ENCODE results near the gene TNFRSF1A. TPM values are rescaled to one million over a fixed set of nuclear protein-coding genes. Genes with fewer than 3 reads are reported as not detected.
"Not testable (repeated sequence)": the region's sequence is repeated elsewhere in the genome, so short reads cannot be mapped to it uniquely, and the experiment has no call there.

TNFRSF1A gene
- total and polyA plus RNA-seq, 2 donors = 56.1 to 223 TPM

DNA sequence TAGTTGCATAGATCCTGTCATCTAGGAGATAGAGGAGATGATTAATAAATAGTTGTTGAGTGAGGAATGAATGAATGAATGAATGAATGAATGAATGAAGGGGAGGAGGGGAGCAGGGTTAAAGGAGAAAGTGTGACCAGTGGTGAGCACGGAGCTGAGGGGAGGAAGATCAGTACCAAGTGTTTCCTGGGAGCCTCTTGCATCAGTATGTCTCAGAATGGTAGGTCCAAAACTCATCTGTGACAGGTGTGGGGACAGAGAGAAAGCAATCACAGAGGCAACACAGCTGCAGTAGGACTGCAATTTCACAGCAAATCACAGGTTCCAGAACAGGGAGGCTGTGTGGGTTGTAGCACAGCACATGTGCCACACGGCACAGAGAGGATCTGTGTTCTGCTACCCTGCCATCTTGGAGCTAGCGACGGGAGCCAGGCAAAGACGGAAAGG, 14.5 kb upstream of the TNFRSF1A start:
- no peak for DNase-seq (ENCODE audit: extremely low spot score)
- no peaks in the 10 kb centered on the region for H3K36me3 ChIP-seq (ENCODE audit: insufficient read depth)
- H3K27ac ChIP-seq (ENCODE audit: low read depth) = no peak overlapping the region
- H3K4me3 ChIP-seq (ENCODE audit: low read depth, low read length) = no peak overlapping the region
- no peaks in the 10 kb centered on the region for H3K4me1 ChIP-seq (ENCODE audit: insufficient read depth)
- 78% methylated on average over 5 of the region's 5 CpGs for WGBS

DNA sequence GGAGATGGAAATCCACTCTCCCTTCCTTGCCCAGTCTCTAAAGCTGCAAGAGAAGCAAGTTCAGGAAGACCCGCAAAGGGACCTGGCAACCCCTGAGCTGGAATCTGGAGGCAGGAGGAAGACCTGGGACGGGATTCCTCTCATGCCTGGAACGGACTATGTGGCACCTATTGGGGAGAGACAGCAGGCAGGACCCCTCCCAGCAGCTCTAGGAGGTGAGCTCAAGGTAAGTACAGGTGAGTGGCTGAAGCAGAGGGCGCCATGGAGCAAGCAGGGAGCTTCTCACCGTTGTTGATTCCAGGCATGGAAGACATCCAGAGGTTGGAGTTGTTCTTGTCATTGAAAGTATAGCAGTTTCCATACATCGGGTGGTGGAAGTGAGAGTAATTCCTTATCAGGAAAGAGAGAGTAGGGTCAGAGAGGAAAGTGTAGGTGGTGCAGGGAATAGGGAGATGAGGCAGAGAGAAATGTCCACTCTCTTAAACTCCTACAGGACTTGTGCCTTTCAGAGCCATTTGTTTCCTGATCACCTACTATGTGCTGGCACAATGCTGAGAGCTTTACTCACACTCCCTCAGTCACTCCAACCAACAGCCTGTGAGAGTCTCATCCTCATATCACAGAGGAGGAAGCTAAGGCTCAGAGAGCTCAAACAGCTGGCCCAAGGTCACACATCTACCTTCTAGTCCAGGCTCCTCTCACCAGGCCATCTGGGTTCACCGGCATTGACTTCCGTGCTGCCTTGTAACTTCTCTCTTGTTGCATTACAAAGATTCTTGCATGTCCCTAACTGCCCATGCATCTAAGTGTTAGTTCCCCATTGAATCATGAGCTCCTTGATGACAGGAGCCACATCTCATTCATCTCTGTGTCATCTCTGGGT, 13.9 kb upstream of the TNFRSF1A start:
- Histone ChIP-seq H3K4me3 (ENCODE audit: low read depth, low read length) (no peak overlapping the region), H3K4me1 (ENCODE audit: insufficient read depth) (no peaks in the 10 kb centered on the region), H3K36me3 (ENCODE audit: insufficient read depth) (no peaks in the 10 kb centered on the region), H3K27ac (ENCODE audit: low read depth) (no peak overlapping the region)
- no peak for DNase-seq (ENCODE audit: extremely low spot score)
- 75% methylated on average over 8 of the region's 8 CpGs for WGBS

DNA sequence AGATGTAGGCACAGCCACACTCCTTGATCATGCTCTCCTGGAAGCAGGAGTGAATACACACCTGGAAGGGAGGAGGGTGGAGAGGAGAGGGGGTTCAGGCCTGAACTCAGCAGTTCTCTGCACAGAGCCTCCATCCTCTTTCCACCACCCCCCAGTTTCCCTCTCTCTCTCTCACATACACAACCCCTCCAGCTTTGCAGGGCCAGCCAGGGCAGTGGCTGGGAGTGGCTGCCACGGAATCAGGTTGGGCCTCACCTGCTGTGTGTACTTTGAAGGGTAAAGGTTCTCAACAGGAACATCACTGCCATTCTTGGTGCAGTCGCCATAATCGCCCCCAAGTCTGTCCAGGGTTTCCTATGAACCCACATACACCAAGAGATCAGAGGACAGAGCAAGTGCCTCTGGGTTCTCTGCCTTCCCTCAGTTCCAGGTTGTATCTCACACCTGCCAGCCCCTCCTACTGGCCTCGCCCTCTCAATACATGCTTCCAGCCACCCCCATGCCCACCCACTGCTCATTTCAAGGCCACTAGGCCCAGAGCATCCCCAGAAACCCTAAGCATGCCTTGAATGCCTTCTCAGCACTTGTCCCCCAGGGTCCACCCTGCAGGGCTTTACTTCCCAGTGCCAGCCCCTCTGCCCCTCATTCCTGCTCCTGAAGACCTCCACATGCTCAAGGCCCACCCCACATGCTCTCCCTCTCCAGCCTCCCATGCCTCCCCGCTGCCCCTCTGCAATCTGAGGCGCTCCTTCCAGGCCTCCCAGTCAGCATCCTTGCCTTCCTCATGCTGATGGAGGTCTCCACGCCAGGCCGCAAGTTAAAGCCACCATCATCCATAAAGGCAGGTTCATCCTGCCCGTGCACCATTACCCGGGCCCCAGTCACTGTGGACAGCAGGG, 12.9 kb upstream of the TNFRSF1A start:
- Histone ChIP-seq H3K27ac (ENCODE audit: low read depth) (no peak overlapping the region), H3K4me3 (ENCODE audit: low read depth, low read length) (no peak overlapping the region), H3K36me3 (ENCODE audit: insufficient read depth) (no peaks in the 10 kb centered on the region), H3K4me1 (ENCODE audit: insufficient read depth) (no peaks in the 10 kb centered on the region)
- no peak for DNase-seq (ENCODE audit: extremely low spot score)
- 91% methylated on average over 10 of the region's 10 CpGs for WGBS

DNA sequence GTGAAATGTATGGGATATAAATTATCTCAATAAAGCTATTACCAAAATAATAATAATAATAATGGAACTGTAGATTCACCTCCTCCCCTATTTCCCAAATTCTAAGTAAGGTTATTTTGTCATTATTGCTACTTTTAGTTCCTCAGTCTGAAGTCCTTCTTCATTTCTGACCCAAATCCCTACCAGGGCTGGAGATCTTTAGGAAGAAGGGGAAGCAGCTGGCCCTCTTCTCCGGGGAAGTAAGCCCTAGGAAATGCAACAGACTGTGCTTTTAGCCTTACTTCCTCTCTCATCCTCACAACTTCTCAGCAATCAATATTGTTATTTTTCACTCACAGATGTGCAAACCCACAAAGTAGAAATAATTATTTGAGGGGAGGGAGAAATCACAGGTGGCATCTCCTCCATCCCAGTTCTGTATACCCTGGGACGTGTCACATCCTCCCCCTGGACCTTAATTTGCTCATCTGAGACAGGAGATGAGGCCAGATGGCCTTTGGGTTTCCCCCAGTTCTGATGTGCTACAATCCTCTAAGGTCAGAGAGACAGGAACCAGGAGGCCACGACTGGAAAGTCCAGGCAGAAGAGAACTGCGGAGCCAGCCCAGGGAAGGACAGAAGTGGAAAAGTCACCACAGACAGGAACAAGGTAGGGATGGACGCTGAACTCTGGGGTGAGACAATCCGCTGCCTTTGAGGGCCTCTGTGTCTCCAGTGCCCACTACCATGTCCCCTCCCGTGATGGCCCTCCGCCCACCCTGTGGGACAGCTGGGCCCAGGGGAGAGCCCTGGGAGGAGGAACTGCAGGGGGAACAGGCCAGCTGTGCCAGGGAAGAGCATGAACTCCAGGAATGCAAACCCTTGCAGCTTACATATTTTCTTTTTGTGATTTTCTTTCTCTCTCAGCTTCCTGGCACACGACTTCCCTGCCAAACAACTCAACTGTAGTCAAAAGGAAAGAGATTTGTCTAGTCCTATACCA, 10.6 kb upstream of the TNFRSF1A start:
- H3K36me3 ChIP-seq (ENCODE audit: insufficient read depth) = no peaks in the 10 kb centered on the region
- no peak for DNase-seq (ENCODE audit: extremely low spot score)
- H3K4me1 ChIP-seq (ENCODE audit: insufficient read depth) = peaks cover 2% of the 10 kb centered on the region
- 55% methylated on average over 9 of the region's 9 CpGs for WGBS
- no peak overlapping the region for H3K27ac ChIP-seq (ENCODE audit: low read depth)
- H3K4me3 ChIP-seq (ENCODE audit: low read depth, low read length) = no peak overlapping the region

DNA sequence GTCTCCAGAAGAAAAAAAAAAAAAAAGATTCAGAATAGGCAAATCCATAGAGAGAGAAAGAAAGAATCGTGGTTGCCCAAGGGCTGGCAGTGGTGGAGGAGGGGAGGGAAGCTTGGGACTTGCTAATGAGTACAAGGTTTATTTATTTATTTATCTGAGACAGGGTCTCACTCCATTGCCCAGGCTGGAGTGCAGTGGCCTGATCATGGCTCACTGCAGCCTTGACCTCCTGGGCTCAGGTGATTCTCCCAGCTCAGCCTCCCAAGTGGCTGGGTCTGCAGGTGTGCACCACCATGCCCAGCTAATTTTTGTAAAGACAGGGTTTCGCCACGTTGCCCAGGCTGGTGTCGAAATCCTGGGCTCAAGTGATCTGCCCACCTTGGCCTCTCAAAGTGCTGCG, 9.7 kb upstream of the TNFRSF1A start:
- H3K27ac ChIP-seq (ENCODE audit: low read depth) = no peak overlapping the region
- 94% methylated on average over 5 of the region's 5 CpGs for WGBS

DNA sequence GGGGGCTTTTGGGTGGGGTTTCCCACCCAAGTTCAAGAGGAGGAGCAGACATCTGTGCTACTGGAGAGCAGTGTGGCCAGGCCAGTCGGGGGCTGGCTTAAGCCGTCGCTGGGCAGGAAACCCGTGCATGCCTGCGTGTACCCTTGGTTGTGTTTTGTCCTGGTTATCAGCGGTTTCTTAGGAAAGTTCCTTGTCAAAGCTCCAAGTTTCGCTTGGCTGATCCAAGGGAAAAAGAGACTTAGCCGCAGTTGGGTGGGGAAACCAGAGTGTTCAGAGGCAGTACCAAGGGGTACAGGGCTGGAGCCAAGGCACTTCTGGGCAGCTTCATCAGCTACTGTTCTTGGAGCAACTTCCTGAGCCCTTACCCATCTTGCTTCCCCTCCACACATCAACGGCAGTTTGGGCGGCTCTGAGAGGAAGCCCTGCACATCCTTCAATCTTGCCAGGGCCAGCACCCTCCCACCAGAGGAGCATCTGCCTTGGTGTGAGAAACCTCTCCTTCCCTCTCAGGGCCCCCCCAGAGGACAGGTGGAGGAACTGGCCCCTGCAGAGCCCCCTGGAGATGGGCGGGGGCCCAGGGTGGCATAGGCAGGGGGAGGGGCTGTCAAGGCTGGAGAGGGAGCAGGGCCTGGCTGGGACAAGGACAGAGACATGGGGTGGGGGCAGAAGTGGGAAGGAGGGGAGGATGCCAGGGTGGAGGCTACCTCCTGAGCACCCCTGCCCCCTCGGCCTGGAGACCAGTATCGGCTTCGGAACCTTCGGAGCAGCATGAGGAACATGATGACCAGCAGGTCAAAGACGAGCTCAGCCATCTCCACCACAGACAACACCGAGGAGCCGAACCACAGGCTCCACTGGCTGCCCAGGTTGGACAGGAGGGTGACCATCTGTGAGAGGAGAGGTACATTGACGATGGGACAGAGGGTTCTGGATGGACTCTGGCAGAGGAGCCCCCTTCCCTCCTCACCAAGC, 5.8 kb upstream of the TNFRSF1A start:
- no peaks in the 10 kb centered on the region for H3K36me3 ChIP-seq (ENCODE audit: insufficient read depth)
- H3K4me1 ChIP-seq (ENCODE audit: insufficient read depth) = peaks cover 2% of the 10 kb centered on the region
- no peak overlapping the region for H3K27ac ChIP-seq (ENCODE audit: low read depth)
- no peak for DNase-seq (ENCODE audit: extremely low spot score)
- H3K4me3 ChIP-seq (ENCODE audit: low read depth, low read length) = no peak overlapping the region
- WGBS = 47% methylated on average over 19 of the region's 19 CpGs

More for the DNA sequence above, 9.7 kb upstream of the TNFRSF1A start:
- H3K36me3 ChIP-seq (ENCODE audit: insufficient read depth) = no peaks in the 10 kb centered on the region
- peaks cover 2% of the 10 kb centered on the region for H3K4me1 ChIP-seq (ENCODE audit: insufficient read depth)
- H3K4me3 ChIP-seq (ENCODE audit: low read depth, low read length) = no peak overlapping the region
- DNase-seq (ENCODE audit: extremely low spot score) = no peak

DNA sequence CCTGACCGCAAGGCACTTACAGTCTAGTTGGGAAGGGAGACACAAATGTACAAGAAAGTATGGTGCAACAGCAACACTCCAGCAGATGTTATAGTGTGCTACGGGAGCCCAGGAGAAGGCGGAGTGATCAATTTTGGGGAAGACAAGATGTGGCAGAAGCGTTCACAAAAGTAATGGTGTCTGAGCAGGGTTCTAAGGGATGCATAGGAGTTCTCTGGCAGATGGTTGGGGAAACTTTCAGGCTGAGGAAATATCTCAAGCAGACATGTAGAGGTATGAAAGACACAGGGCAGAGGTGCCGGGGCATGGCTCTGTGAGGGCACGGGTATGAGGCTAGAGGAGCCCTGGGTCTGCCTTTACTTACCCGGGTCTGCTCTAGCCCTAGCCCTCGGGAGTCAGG, 5.1 kb upstream of the TNFRSF1A start:
- H3K4me3 ChIP-seq (ENCODE audit: low read depth, low read length) = no peak overlapping the region
- no peak overlapping the region for H3K27ac ChIP-seq (ENCODE audit: low read depth)
- DNase-seq (ENCODE audit: extremely low spot score) = no peak
- 84% methylated on average over 8 of the region's 8 CpGs for WGBS
- H3K36me3 ChIP-seq (ENCODE audit: insufficient read depth) = no peaks in the 10 kb centered on the region
- H3K4me1 ChIP-seq (ENCODE audit: insufficient read depth) = peaks cover 2% of the 10 kb centered on the region

DNA sequence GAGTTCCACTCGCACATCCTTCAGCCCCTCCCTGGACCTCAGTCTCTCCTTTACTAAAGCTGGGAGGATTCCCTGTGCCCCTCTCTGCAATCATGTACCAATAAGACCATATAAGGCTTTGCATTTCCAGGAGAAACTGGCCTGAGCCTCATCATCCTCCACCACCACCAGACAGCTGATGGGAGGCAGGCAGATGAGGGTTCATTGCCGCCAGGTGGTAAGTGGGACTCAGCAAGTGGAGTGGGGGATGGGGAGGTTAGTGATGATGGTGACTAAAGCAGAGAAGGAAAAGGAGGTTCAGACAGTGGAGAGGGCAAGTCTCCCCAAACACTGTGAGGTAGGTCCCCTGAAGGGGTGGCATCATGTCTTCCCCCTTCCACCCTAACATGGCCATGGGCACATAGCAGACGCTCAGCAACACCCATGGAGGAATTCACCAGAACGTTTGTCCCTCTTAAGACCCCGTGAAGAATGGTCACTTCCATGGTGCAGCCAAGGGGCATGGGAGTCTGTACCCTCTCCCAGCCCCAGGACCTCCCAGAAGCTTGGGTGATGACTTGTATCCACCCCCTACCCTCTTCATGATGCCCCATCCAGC, 4.5 kb upstream of the TNFRSF1A start:
- Histone ChIP-seq H3K27ac (ENCODE audit: low read depth) (no peak overlapping the region), H3K36me3 (ENCODE audit: insufficient read depth) (no peaks in the 10 kb centered on the region), H3K4me1 (ENCODE audit: insufficient read depth) (peaks cover 2% of the 10 kb centered on the region), H3K4me3 (ENCODE audit: low read depth, low read length) (no peak overlapping the region)
- WGBS = 81% methylated on average over 5 of the region's 5 CpGs
- no peak for DNase-seq (ENCODE audit: extremely low spot score)

DNA sequence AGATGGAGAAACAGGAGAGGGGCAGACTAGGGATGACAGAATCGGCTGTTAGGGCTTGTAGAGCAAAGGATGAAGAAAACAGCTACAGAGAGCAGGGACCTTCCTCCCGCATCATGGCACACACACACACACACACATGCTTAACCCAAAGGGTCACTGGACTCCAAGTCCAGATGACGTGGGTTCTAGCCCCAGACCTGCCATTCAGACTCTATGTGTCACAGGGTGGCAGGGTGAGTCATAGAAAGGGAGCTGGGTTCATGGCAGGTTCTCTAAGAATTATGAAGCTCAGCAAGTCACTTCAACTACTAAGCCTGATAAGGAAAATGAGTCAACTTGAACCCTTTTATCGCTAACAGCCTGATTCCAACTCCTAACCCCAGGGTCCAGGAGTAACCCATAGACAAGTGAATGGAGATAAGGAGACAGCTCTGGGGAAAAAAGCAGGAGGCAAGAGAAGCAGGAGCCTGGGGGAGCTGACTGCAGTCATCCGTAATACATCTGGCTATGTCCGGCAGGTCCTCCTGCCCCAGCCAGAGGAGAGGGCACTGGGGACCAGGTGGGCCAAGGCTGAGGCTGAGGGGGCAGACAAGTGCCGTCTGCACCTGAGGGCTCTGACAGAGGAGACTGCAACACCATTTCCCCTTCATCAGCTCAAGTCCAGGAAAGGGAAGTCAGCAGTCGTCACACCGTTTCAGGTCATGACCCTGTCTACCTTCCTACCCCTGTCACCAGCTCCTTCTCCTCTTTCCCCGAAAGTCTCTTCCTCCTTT, 3.6 kb upstream of the TNFRSF1A start:
- DNase-seq (ENCODE audit: extremely low spot score) = no peak
- WGBS = 70% methylated on average over 10 of the region's 10 CpGs
- H3K4me3 ChIP-seq (ENCODE audit: low read depth, low read length) = no peak overlapping the region
- H3K4me1 ChIP-seq (ENCODE audit: insufficient read depth) = peaks cover 2% of the 10 kb centered on the region
- H3K27ac ChIP-seq (ENCODE audit: low read depth) = peak overlapping the region; percentile 11
- H3K36me3 ChIP-seq (ENCODE audit: insufficient read depth) = no peaks in the 10 kb centered on the region

DNA sequence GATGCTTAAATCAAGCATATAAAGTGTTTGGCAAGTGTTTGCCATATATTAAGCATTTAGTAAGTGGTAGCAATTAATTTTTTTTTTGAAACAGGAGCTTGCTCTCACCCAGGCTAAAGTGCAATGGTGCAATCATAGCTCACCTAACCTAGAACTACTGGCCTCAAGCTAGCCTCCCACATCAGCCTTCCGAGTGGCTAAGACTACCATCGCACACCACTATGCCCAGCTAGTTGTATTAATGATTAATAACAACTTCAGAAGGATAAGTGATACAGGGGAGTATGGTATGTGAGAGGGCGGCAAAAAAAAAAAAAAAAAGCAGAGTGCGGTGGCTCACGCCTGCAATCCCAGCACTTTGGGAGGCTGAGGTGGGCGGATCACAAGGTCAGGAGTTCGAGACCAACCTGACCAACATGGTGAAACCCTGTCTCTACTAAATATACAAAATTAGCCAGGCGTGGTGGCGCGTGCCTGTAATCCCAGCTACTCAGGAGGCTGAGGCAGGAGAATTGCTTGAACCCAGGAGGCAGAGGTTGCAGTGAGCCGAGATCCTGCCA, 2.3 kb upstream of the TNFRSF1A start:
- not testable (repeated sequence) for H3K4me1 ChIP-seq (ENCODE audit: insufficient read depth); H3K36me3 ChIP-seq (ENCODE audit: insufficient read depth); H3K27ac ChIP-seq (ENCODE audit: low read depth); DNase-seq (ENCODE audit: extremely low spot score); H3K4me3 ChIP-seq (ENCODE audit: low read depth, low read length)
- 97% methylated on average over 11 of the region's 11 CpGs for WGBS

DNA sequence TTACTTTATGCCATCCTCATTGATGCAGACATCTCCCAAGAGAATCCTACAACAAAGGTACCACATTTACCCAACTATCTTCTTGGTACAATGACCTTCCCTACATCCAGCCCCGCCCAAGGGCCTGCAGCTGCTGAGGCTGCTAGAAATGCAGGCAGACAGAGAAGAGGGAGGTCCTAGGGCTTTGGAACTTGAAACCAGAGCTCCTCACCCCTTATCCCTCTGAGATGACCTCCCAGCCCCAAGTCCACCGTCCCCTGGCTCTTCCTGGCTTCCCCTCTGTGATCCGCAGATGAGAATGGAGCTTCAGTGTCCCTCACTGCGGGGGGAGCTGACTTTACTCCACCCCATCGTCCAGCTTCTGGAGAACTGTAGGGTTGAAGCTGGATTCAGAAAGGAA, 1.6 kb upstream of the TNFRSF1A start:
- Histone ChIP-seq H3K4me3 (ENCODE audit: low read depth, low read length) (no peak overlapping the region), H3K27ac (ENCODE audit: low read depth) (peak overlapping the region; percentile 51), H3K4me1 (ENCODE audit: insufficient read depth) (peaks cover 2% of the 10 kb centered on the region), H3K36me3 (ENCODE audit: insufficient read depth) (no peaks in the 10 kb centered on the region)
- DNase-seq (ENCODE audit: extremely low spot score) = no peak
- WGBS = 46% methylated on average over 5 of the region's 5 CpGs
